Body of pancreas (tissue), 4 donors: ENCODE measurements around the gene UGT1A5. TPM values are rescaled to one million over a fixed set of nuclear protein-coding genes. Genes with fewer than 3 reads are reported as not detected.

ENCODE experiments used
- ATAC-seq: fragments of 150-250 bp; one replicate; pipeline ENCODE4 v1.9.1; 2016
- DNase-seq, 4 donors: peaks; one replicate each; pipeline ENCODE4 v3.0.0-alpha.2; 2019
- H3K27ac ChIP-seq, 4 donors: fragments of 200-600 bp; sonication (generic); 1 replicate in 3 of 4; 2 replicates in 1 of 4; pipeline versions ENCODE4 v1.5.1 to v1.6.1; 2016 to 2019; ENCODE audit warnings: mild to moderate bottlenecking in 1 of 4, mixed read lengths in 1 of 4, moderate library complexity in 1 of 4
- H3K27me3 ChIP-seq, 2 donors: fragments of 200-600 bp; sonication (generic); one replicate each; pipeline ENCODE4 v1.6.0; 2016; ENCODE audit warnings: mild to moderate bottlenecking in 1 of 2
- H3K36me3 ChIP-seq, 2 donors: fragments of 200-600 bp; sonication (generic); replicated peaks in 1 of 2; 2 replicates each; pipeline ENCODE4 v1.5.1; 2016; ENCODE audit warnings: low read depth in 2 of 2; ENCODE audit not compliant: insufficient read depth in 1 of 2
- H3K4me1 ChIP-seq: fragments of 200-600 bp; sonication (generic); one replicate; pipeline ENCODE4 v1.6.0; 2016
- H3K4me3 ChIP-seq, 2 donors: fragments of 200-600 bp; sonication (generic); 1 replicate in 1 of 2; 2 replicates in 1 of 2; pipeline ENCODE4 v1.5.1; 2016 to 2019
- H3K9me3 ChIP-seq, 3 donors: fragments of 200-600 bp; sonication (generic); 1 replicate in 2 of 3; 2 replicates in 1 of 3; pipeline ENCODE4 v1.5.1; 2016
- POLR2A ChIP-seq, 3 donors: fragments of 450-650 bp; IDR thresholded peaks; one replicate each; pipeline ENCODE4 v1.6.1; 2016; ENCODE audit warnings: antibody characterized with exemption in 3 of 3, mild to moderate bottlenecking in 2 of 3
- WGBS, 2 donors: methylation state at CpG; one replicate each; pipeline ENCODE4 v1.1.5; 2017; 5-methylcytosine and 5-hydroxymethylcytosine counted together
- intact Hi-C: fragments of 100-400 bp; cut with DNase I; formaldehyde crosslinking; loops from one replicate; pipeline ENCODE4 v1.15.1; 2023
- total RNA-seq, 2 donors: library from RNA; depleted of rRNA; stranded (reverse); fragments of >200 nt; gene quantifications; one replicate each; pipeline ENCODE4 v1.1.0, GENCODE V29; 2016
- TF ChIP-seq, protein P1 (sequence below), 7 experiments: fragments of 450-650 bp in 4 of 7; fragments of 200-600 bp in 3 of 7; sonication (generic) in 3 of 7; IDR thresholded peaks; one replicate each; pipeline ENCODE4 v1.5.1; 2016 to 2019; ENCODE audit warnings: antibody characterized with exemption in 7 of 7

The UGT1A5 gene
- total RNA-seq, result not detected

DNA sequence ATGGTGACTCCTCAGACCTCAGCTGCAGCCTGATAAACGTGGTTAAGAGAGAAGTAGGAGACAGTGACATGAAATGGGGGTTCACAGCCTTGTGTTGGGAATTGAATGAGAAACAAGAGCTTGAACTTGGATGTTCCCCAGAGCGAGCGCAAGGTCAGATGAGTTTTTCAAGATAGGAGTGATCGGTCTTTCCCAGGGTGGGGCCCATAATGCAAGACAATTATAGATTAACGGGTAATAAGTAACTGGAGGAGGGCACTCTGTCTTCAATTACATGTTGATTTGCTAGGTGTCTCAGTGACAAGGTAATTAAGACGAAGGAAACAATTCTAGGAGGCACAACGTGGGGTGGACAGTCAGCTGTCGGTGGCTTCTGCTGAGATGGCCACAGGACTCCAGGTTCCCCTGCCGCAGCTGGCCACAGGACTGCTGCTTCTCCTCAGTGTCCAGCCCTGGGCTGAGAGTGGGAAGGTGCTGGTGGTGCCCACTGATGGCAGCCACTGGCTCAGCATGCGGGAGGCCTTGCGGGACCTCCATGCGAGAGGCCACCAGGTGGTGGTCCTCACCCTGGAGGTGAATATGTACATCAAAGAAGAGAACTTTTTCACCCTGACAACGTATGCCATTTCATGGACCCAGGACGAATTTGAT, at the start of gene UGT1A5:
UGT1A5 (plus strand) TSS at position 297 of the 651 bp plus-strand sequence; CDS start at position 382, 85 bp downstream.
- Histone ChIP-seq H3K9me3 (no peaks in the 10 kb centered on the region), H3K27ac (no peak within 1 kb of the TSS), H3K36me3 (no peaks in the 10 kb centered on the region), H3K27me3 (no peaks in the 10 kb centered on the region), H3K4me1 (no peaks in the 10 kb centered on the region), H3K4me3 (no peak within 1 kb of the TSS)
- TF ChIP-seq POLR2A (IDR thresholded peaks at IDR 0.05), result no peak
- TF ChIP-seq, protein P1, sequence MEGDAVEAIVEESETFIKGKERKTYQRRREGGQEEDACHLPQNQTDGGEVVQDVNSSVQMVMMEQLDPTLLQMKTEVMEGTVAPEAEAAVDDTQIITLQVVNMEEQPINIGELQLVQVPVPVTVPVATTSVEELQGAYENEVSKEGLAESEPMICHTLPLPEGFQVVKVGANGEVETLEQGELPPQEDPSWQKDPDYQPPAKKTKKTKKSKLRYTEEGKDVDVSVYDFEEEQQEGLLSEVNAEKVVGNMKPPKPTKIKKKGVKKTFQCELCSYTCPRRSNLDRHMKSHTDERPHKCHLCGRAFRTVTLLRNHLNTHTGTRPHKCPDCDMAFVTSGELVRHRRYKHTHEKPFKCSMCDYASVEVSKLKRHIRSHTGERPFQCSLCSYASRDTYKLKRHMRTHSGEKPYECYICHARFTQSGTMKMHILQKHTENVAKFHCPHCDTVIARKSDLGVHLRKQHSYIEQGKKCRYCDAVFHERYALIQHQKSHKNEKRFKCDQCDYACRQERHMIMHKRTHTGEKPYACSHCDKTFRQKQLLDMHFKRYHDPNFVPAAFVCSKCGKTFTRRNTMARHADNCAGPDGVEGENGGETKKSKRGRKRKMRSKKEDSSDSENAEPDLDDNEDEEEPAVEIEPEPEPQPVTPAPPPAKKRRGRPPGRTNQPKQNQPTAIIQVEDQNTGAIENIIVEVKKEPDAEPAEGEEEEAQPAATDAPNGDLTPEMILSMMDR (IDR thresholded peaks at IDR 0.05), result no peak
- ATAC-seq (no peak), DNase-seq (no peak)
- 53 to 61% methylated on average over 14 of the region's 14 CpGs for WGBS, 2 donors
- intact Hi-C loops, result no loop called here

DNA sequence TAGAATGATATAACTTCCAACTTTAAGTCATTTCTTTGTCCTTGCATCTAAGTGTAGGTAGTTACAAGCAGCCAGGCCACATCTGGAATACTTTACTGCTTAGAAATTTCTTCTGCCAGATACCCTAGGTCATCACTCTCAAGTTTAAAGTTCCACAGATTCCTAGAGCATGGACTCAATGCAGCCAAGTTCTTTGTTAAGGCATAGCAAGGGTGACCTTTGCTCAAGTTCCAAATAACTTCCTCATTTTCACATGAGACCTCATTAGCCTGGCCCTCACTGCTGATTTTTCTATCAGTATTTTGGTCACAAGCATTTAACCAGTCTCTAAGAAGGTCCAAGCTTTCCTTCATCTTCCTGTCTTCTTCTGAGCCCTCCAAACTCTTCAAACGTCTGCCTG, 48.8 kb upstream of the UGT1A5 start:
- Histone ChIP-seq H3K9me3 (no peaks in the 10 kb centered on the region), H3K4me3 (no peak overlapping the region), H3K27me3 (no peaks in the 10 kb centered on the region), H3K27ac (no peak overlapping the region), H3K36me3 (no peaks in the 10 kb centered on the region), H3K4me1 (no peaks in the 10 kb centered on the region)
- DNase-seq, result no peak
- no peak for TF ChIP-seq POLR2A (IDR thresholded peaks at IDR 0.05)
- TF ChIP-seq, protein P1 (IDR thresholded peaks at IDR 0.05), result no peak
- ATAC-seq, result no peak
- 15 to 19% methylated on average over 1 of the region's 1 CpG for WGBS, 2 donors
- intact Hi-C loops, result no loop called here

DNA sequence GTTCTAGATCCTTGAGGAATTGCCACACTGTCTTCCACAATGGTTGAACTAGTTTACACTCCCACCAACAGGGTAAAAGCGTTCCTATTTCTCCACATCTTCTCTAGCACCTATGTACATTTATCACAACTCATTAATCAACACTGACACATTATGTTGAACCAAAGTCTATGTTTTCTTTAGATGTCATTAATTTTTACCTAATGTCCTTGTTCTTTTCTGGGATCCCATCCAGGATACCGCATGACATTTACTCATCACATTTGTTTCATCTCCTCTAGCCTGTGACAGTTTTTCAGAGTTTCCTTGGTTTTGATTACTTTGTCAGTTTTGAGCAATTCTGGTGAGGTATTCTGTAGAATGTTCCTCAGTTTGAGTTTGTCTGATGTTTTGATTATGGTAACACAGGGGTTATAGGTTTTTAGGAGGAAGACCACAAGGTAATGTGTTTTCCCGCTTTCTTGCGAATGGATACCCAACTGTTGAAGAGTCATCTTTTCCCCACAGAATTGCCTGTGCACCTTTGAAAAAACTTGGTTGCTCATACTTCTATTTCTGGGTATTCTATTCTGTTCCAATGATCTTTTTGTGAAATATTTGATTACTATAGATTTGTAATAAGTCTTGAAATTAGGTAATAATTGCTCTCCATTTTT, 44.0 kb upstream of the UGT1A5 start:
- ATAC-seq (no peak), DNase-seq (no peak)
- H3K36me3 ChIP-seq, result no peaks in the 10 kb centered on the region
- TF ChIP-seq POLR2A (IDR thresholded peaks at IDR 0.05), result no peak
- TF ChIP-seq, protein P1 (IDR thresholded peaks at IDR 0.05), result no peak
- H3K27me3 ChIP-seq, result no peaks in the 10 kb centered on the region
- H3K4me1 ChIP-seq, result no peaks in the 10 kb centered on the region
- H3K27ac ChIP-seq, result no peak overlapping the region
- WGBS, 2 donors, result 52 to 56% methylated on average over 4 of the region's 4 CpGs
- intact Hi-C loops, result no loop called here
- no peaks in the 10 kb centered on the region for H3K9me3 ChIP-seq
- no peak overlapping the region for H3K4me3 ChIP-seq

DNA sequence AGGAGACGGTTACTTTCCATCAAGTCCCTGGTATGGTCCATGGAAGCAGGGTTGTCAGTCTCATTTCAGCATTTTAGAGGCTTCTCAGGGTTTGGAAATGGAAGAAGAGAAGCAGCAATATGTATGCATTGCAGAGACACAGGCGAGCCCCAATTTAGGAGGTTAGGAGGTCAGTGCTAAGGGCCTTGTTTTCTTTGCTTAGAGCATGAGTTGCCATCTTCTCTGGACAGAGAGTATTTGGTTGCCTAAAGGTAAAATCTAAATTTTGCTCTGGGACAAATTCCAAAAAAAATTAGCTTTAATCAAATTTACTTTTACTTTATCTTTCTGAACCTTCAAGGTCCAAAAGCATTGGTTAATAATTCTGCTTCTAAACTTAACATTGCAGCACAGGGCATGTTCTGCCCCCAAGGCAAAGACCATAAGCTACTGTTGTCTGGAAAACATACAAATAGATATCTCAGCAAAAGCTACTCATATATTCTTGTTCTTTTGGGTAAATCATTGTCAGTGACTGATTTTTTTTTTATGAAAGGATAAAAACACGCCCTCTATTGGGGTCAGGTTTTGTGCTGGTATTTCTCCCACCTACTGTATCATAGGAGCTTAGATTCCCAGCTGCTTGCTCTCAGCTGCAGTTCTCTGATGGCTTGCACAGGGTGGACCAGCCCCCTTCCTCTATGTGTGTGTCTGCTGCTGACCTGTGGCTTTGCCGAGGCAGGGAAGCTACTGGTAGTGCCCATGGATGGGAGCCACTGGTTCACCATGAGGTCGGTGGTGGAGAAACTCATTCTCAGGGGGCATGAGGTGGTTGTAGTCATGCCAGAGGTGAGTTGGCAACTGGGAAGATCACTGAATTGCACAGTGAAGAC, 41.2 kb upstream of the UGT1A5 start, which contains the start of gene UGT1A9:
UGT1A9 (plus strand) TSS at position 609 of the 872 bp plus-strand sequence; CDS start at position 646, 37 bp downstream.
- Histone ChIP-seq H3K27ac (no peak within 1 kb of the TSS), H3K27me3 (no peaks in the 10 kb centered on the region), H3K4me3 (no peak within 1 kb of the TSS), H3K36me3 (no peaks in the 10 kb centered on the region), H3K9me3 (no peaks in the 10 kb centered on the region), H3K4me1 (no peaks in the 10 kb centered on the region)
- TF ChIP-seq, protein P1 (IDR thresholded peaks at IDR 0.05), result no peak
- TF ChIP-seq POLR2A (IDR thresholded peaks at IDR 0.05), result no peak
- intact Hi-C loops, result no loop called here
- 67 to 82% methylated on average over 5 of the region's 5 CpGs for WGBS, 2 donors
- DNase-seq (no peak), ATAC-seq (no peak)
